GM21529 (cell line): ENCODE results near the gene LGMN.

Source experiments
- ATAC-seq: cut with Tn5 transposase; IDR thresholded peaks from one replicate; pipeline ENCODE4 v1.9.1; 2021; ENCODE audit not compliant: unreplicated experiment

Gene LGMN

GRCh38 chr14:92729634-92730358, 18.6 kb downstream of the LGMN start:
- peak; percentile 87 for ATAC-seq

GRCh38 chr14:92728759-92729364, 19.6 kb downstream of the LGMN start:
- peak; percentile 52 for ATAC-seq

DNA sequence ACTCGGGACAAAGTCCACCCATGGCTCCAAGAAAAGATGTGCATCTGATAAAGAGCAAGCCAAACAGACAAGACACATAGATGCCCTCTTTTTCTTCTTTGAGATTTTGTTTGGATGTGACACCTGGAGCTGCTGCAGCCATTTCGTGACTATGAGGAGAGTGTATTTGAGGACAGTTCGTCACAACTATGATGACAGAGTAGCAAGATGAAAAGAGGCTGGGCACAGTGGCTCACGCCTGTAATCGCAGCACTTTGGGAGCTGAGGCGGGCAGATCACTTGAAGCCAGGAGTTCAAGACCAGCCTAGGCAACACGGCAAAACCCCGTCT, 21.5 kb downstream of the LGMN start:
- ATAC-seq: no peak

GRCh38 chr14:92726135-92726932, 22.1 kb downstream of the LGMN start:
- ATAC-seq: no peak

GRCh38 chr14:92724516-92725340, 23.7 kb downstream of the LGMN start:
- no peak for ATAC-seq

GRCh38 chr14:92719890-92720323, 28.5 kb downstream of the LGMN start:
- no peak for ATAC-seq

- no peak for ATAC-seq
Measured at GRCh38 chr14:92719421-92719820, 29.0 kb downstream of the LGMN start.

DNA sequence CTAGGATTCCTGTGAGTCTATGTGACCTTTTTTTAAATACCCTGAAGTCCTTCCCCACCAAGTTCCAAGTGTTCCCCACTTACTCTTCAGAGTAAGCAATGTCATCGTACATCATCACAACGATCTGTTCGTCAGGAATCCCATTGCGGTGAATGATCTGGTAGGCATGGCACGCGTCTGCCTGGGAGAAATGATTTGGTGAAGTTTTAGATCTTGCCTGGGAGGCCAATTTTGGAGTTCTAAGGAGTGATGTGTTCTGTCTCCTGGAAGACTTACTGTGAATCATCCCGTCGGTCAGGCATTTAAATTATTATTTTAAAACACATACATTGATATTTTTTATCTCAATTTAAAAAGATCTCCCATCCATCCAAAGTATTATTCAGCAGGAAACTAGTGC, 29.8 kb downstream of the LGMN start:
- no peak for ATAC-seq

DNA sequence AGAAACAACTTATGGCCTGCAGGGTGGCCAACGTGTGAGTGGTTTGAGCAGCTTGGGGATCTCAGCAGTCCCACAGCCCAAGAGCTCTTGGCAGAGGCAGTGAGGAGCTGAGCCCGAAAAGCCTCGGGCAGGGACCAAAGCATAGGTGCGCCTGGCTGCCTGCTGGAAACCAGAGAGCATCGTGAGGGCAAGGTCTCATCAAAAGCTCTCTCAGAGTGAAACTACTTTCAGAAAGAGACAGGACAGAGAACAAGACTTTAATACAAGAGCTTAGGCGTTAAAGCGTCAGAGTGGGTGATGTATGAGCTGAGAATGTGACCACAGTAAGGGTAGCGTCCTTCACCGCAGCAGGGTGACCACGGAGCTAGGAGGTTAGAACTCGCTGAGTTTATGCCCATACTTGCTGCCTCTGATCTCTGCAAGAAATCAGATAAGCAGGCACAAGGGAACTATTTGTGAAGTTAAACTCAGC, 30.8 kb downstream of the LGMN start:
- ATAC-seq: no peak

- no peak for ATAC-seq
Measured at GRCh38 chr14:92716131-92716530, 32.3 kb downstream of the LGMN start.

GRCh38 chr14:92714739-92715307, 33.6 kb downstream of the LGMN start:
- ATAC-seq: peak; percentile 65

DNA sequence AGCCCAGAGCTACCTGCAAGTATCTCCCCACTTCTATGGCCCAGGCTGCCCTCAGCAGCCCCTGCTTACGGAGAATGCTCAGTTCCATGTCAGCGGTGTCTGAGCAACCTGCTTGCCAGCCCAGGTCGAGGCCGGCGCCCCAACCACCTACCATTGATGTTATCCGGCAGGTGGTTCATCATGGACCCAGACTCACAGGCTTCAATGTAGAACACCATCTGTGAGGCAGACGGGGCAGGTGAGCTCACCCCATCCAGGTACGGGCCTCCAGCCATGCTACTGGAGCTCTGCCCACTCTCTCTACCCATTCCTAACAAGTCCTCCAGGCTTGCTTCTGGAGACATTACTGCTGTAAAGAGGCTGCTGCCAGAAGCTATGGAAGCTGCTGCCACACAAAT, 35.8 kb downstream of the LGMN start:
- no peak for ATAC-seq

- no peak for ATAC-seq
Measured at GRCh38 chr14:92711976-92712653, 36.3 kb downstream of the LGMN start.

DNA sequence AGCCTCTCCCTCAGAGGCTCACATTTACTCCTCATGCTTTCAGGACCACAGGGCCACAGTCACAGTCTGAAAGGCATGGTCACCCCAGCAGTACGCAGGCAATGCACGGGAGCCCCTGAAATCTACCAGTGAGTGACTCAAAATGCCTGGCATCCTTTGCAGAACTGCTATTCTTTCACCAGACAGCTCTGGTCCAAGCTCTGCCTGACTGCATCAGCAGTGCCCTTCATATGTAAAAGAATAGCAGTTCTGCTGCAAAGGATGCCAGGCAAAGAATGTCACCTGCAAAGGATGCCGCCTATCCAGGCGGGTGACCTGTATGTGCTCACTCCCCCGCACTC, 38.5 kb downstream of the LGMN start:
- ATAC-seq: no peak

DNA sequence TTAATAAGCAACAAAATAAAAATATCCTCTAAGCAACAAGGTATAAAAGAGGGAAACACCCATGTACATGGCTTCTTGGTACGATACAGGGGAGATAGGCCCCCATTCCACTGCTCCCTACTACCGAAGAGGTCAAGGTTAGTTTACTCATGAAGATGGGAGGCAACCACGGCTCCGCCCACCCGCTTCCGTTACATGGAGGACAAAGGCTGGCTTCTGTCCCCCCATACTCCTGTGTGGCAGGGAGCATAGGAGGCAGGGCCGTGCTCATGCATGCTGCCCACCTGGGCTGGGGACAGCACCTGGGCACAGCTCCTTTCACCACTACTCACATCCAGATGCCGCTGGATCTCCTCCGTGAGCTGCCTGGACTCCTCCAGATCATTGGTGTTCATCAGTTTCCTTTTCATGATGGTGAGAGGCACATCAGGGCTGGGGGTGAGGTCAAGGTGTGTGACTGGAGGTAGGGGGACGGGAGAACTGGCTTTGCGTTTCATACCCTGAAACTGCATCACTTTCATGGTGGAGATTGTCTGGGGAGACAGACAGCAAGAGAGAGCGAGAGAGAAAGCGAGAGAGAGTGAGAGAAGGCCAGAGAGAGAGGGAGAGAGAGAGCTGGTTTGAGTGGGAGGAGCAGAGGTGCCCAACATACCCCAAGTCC, 39.0 kb downstream of the LGMN start:
- no peak for ATAC-seq

GRCh38 chr14:92706386-92706785, 42.0 kb downstream of the LGMN start:
- ATAC-seq: no peak

DNA sequence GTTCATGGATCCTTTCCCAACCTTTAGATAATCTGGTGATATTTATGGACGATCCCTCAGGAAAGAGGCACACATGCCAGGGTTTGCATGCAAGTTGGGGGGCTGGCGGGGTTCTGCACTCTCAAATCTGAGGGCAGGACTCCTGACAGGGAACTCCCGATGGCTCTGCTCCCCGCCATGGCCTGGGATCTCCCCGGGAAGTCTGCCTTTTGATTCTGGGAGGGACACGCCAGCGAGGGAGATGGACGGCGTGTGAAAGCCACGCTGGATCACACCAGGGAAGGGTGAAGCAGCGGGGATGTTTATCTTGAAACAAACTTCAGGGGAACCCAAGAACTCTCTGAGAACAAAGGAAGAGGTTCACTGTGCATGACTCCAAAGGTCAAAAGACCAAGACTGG, 43.6 kb downstream of the LGMN start:
- ATAC-seq: no peak

- peak; percentile 96 for ATAC-seq
Measured at GRCh38 chr14:92704036-92704804, 44.2 kb downstream of the LGMN start.

DNA sequence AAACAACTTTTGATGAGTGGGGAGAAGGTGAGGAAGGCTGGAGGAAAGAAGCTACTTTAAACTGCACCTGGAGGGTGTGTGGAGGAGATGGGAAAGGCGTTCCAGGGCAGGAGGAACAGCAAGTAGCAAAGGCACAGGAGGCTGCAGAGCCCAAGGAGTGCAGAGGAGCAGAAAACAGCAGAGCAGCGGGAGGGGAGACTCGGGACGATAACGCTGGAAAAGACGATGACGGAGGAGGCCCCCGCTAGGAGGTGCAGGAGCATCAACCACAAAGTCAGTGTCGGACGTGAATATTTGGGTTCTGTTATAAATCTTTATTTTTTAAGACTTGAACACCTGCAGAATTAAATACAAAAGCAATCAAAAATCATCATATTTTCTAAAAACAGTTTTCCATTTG, 44.9 kb downstream of the LGMN start:
- ATAC-seq: no peak
